ENCODE measurements around the gene CUL5.
A peak's percentile ranks its signal among the peaks of the same experiment; 100 is the strongest.

DNA sequence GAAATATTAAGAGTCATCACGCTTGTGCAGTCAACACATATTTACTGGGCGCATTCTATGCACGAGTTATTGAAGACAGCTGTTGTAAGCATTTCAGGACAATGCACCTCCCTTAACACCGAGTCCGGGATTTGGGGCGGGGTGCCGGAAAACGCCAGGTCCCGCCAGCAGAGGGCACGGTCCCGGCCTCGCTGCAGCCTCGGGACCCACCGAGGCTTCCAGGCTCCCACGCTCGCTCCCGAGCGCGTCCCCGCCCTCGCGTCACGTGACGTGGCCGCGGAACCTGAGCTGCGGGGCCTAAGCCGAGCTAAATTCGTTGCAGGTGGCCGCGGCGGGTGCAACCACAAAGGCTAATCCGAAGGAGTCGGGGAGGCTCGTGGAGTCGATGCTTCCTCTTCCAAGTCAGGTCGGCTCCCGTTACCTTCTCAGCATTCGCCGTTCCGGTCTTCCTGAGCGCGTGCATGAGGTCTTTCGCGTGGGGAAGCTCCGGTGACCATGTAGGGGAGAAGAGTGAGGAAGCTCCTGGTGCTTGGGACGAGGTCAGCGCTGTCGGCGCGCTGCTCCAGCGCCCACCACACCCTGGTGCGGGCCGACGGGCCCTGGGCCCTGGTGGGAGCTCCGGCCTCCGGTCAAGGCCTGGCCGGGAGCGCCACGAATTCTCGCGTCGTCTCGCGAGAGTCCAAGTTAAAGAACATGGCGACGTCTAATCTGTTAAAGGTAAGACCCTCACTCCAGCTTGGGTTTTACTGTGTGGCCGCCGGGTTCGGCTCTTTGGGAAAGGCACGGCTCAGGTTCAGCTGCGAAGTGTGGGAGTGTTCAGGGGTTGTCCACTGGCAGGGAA, at the start of gene CUL5:
- TF ChIP-seq, protein P1, sequence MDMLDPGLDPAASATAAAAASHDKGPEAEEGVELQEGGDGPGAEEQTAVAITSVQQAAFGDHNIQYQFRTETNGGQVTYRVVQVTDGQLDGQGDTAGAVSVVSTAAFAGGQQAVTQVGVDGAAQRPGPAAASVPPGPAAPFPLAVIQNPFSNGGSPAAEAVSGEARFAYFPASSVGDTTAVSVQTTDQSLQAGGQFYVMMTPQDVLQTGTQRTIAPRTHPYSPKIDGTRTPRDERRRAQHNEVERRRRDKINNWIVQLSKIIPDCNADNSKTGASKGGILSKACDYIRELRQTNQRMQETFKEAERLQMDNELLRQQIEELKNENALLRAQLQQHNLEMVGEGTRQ (IDR thresholded peaks at IDR 0.05) = peak; percentile 95
- peak; percentile 100 for TF ChIP-seq PHF8 (IDR thresholded peaks at IDR 0.05; ENCODE audit: borderline replicate concordance, low read depth)
- peak; percentile 41 to 51; a peak in 4 of 5 replicates for TF ChIP-seq RAD21 (conservative IDR thresholded peaks at IDR 0.05 in 1 of 2, IDR thresholded peaks at IDR 0.05 in 1 of 2)

All from A549 (cell line).